GM10248 (cell line): ENCODE results near the gene UHRF2.
"Not testable (repeated sequence)": the region's sequence is repeated elsewhere in the genome, so short reads cannot be mapped to it uniquely, and the experiment has no call there.

Experiments used
- CTCF ChIA-PET: fragments of 300-600 bp; sonication (Branson Sonifier 250); formaldehyde crosslinking; extraction: SDS; loops from one replicate; lab custom pipeline; 2021; ENCODE audit warnings: antibody characterized with exemption; lab: Yijun Ruan, JAX
- POLR2A ChIA-PET: fragments of 350-650 bp; sonication (Branson Sonifier 250); formaldehyde crosslinking; extraction: SDS; loops from one replicate; lab custom pipeline; 2020; ENCODE audit warnings: antibody characterized with exemption; lab: Yijun Ruan, JAX
- DNase-seq: peaks from one replicate; pipeline ENCODE4 v3.0.0; 2012; ENCODE audit errors: extremely low spot score
- CTCF ChIP-seq: IDR thresholded peaks from 2 replicates; pipeline ENCODE4 v1.5.1; 2012; ENCODE audit warnings: mild to moderate bottlenecking, low read depth; ENCODE audit errors: extremely low read depth, missing control alignments, control extremely low read depth

The UHRF2 gene

GRCh38 chr9:6449645-6450044, 36.6 kb downstream of the UHRF2 start:
- CTCF ChIA-PET, result interaction anchor here (1.2 to 1.8 kb wide), 3 partner anchors 9 to 12 kb away, joined by 5 read pairs; no protein-coding TSS in a partner anchor
- POLR2A ChIA-PET, result no interaction called here
- no peak for DNase-seq
- no peak for TF ChIP-seq CTCF

- POLR2A ChIA-PET, result no interaction called here
- no peak for TF ChIP-seq CTCF
- DNase-seq, result no peak
- CTCF ChIA-PET, result interaction anchor here (0.7 to 1.8 kb wide), 5 partner anchors 9 to 163 kb away, joined by 3 to 5 read pairs (median 3); no protein-coding TSS in a partner anchor
Measured at GRCh38 chr9:6450641-6451375, 37.8 kb downstream of the UHRF2 start.

- POLR2A ChIA-PET, DNase-seq: not testable (repeated sequence)
- CTCF ChIA-PET, result interaction anchor here (1.6 kb wide), 1 partner anchor 13 kb away, joined by 4 read pairs; no protein-coding TSS in a partner anchor
Measured at GRCh38 chr9:6455292-6455691, 42.3 kb downstream of the UHRF2 start.

GRCh38 chr9:6458704-6459103, 45.7 kb downstream of the UHRF2 start:
- POLR2A ChIA-PET, DNase-seq, CTCF ChIA-PET: not testable (repeated sequence)

GRCh38 chr9:6459718-6460117, 46.7 kb downstream of the UHRF2 start:
- no peak for TF ChIP-seq CTCF
- no peak for DNase-seq
- POLR2A ChIA-PET, result no interaction called here
- CTCF ChIA-PET, result interaction anchor here (0.9 to 1.1 kb wide), 5 partner anchors 8 to 21 kb away, joined by 3 to 5 read pairs (median 3); no protein-coding TSS in a partner anchor

GRCh38 chr9:6460189-6460768, 47.3 kb downstream of the UHRF2 start:
- DNase-seq, result no peak
- ChIA-PET CTCF (interaction anchor here (0.9 to 1.4 kb wide), 6 partner anchors 7 to 22 kb away, joined by 3 to 5 read pairs (median 3); no protein-coding TSS in a partner anchor), POLR2A (no interaction called here)
- TF ChIP-seq CTCF, result no peak

GRCh38 chr9:6461619-6462018, 48.6 kb downstream of the UHRF2 start:
- no peak for DNase-seq
- CTCF ChIA-PET, result interaction anchor here (1.0 to 2.2 kb wide), 5 partner anchors 10 to 59 kb away, joined by 3 to 6 read pairs (median 5); no protein-coding TSS in a partner anchor
- TF ChIP-seq CTCF, result no peak
- POLR2A ChIA-PET, result no interaction called here
